ENCODE data around the gene IL9R. TPM values are rescaled to one million over a fixed set of nuclear protein-coding genes. Genes with fewer than 3 reads are reported as not detected.

IL9R gene
- total and polyA plus RNA-seq, 2 donors from 2014 or later = 0.88 TPM; not detected in 1

DNA sequence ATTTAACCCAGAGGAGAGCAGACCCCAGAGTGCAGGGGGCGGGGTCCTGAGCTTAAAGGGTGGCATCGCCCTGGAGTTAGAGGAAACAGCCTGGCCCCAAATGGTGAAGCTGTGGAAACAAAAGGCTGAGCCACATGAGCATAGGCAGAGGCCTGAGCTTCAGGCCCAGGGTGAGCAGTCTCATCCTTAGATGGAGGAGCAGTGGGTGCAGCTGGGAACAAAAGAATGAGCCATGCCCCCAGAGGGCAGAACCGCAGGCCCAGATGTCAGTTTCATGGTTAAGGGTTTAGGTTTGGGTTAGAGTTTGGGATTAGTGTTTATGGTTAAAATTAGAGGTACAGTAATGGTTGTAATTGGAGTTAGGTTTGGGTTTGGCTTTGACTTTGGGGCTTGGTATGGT, 44.4 kb upstream of the IL9R start:
- Histone ChIP-seq H3K9me3 (ENCODE audit: control insufficient read depth in 2 of 3, insufficient read depth in 1 of 3, low read length in 3 of 3) (peaks cover 0 to 2% (median 0%) of the 10 kb centered on the region in 3 donors), H3K27me3 (ENCODE audit: control insufficient read depth, insufficient read depth, low read length) (no peaks in the 10 kb centered on the region), H3K9ac (ENCODE audit: low read length in 3 of 3) (no peak overlapping the region), H3K4me1 (ENCODE audit: control insufficient read depth in 2 of 3, insufficient read depth in 2 of 3, low read depth in 1 of 3, low read length in 3 of 3) (no peaks in the 10 kb centered on the region), H3K4me3 (ENCODE audit: low read length in 3 of 3) (no peak overlapping the region), H3K36me3 (ENCODE audit: control insufficient read depth in 2 of 3, insufficient read depth in 3 of 3, low read length in 3 of 3) (no peaks in the 10 kb centered on the region), H3K27ac (ENCODE audit: low read depth in 2 of 2, low read length in 2 of 2) (no peak overlapping the region)
- no peak for DNase-seq
- intact Hi-C loops (cut with DNase I) = no loop called here
- FAIRE-seq = no peak
- TF ChIP-seq CTCF (IDR thresholded peaks at IDR 0.05; ENCODE audit: borderline replicate concordance, extremely low read depth, insufficient read depth) = no peak

DNA sequence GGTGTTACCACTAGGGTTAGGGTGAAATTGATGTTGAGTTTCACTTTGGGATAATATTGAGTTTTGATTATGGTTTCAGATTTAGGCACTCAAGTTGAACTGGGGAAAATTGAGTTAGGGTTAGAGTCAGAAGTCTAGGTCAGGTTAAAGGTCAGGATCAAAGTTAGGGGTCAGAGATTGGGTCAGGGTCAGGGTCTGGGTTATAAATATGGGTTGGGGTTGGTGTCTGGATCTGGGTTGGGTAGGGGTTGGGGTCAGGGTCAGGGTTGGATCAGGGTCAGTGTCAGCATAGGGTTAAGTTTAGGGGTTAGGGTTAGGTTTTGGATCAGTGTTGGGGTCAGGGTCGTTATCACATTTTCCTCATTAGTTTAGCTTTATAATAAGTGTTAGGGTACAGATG, 42.7 kb upstream of the IL9R start:
- FAIRE-seq (no peak), DNase-seq (no peak)
- intact Hi-C loops (cut with DNase I) = no loop called here
- Histone ChIP-seq H3K9me3 (ENCODE audit: control insufficient read depth in 2 of 3, insufficient read depth in 1 of 3, low read length in 3 of 3) (peaks cover 0 to 2% (median 0%) of the 10 kb centered on the region in 3 donors), H3K27me3 (ENCODE audit: control insufficient read depth, insufficient read depth, low read length) (no peaks in the 10 kb centered on the region), H3K4me3 (ENCODE audit: low read length in 3 of 3) (no peak overlapping the region), H3K27ac (ENCODE audit: low read depth in 2 of 2, low read length in 2 of 2) (no peak overlapping the region), H3K9ac (ENCODE audit: low read length in 3 of 3) (no peak overlapping the region), H3K4me1 (ENCODE audit: control insufficient read depth in 2 of 3, insufficient read depth in 2 of 3, low read depth in 1 of 3, low read length in 3 of 3) (no peaks in the 10 kb centered on the region), H3K36me3 (ENCODE audit: control insufficient read depth in 2 of 3, insufficient read depth in 3 of 3, low read length in 3 of 3) (no peaks in the 10 kb centered on the region)
- TF ChIP-seq CTCF (IDR thresholded peaks at IDR 0.05; ENCODE audit: borderline replicate concordance, extremely low read depth, insufficient read depth) = no peak

DNA sequence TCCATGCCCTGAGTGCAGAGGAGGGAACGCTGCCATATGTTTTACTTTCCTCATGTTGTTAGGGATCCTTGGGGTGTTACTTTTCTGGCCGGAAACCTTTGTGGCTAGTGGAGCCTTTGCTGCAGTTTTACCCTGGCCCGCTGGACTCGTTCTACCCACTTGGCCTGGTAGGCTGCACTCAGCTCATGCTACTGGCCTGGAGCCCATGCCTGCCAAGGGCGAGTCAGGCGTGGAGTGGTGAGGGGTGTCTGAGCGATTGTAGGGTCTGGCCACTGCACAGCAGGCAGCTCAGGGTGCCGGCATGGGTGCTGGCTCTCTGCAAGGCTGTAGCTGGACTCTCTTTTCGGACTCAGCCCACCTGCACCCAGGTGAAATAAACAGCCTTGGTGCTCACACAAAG, 41.4 kb upstream of the IL9R start:
- H3K9ac ChIP-seq (ENCODE audit: low read length in 3 of 3) = no peak overlapping the region
- H3K4me1 ChIP-seq (ENCODE audit: control insufficient read depth in 2 of 3, insufficient read depth in 2 of 3, low read depth in 1 of 3, low read length in 3 of 3) = no peaks in the 10 kb centered on the region
- no peak for DNase-seq
- no peak for TF ChIP-seq CTCF (IDR thresholded peaks at IDR 0.05; ENCODE audit: borderline replicate concordance, extremely low read depth, insufficient read depth)
- no peak overlapping the region for H3K4me3 ChIP-seq (ENCODE audit: low read length in 3 of 3)
- peaks cover 0 to 2% (median 0%) of the 10 kb centered on the region in 3 donors for H3K9me3 ChIP-seq (ENCODE audit: control insufficient read depth in 2 of 3, insufficient read depth in 1 of 3, low read length in 3 of 3)
- FAIRE-seq = no peak
- no peak overlapping the region for H3K27ac ChIP-seq (ENCODE audit: low read depth in 2 of 2, low read length in 2 of 2)
- intact Hi-C loops (cut with DNase I) = no loop called here
- H3K36me3 ChIP-seq (ENCODE audit: control insufficient read depth in 2 of 3, insufficient read depth in 3 of 3, low read length in 3 of 3) = no peaks in the 10 kb centered on the region
- H3K27me3 ChIP-seq (ENCODE audit: control insufficient read depth, insufficient read depth, low read length) = no peaks in the 10 kb centered on the region

DNA sequence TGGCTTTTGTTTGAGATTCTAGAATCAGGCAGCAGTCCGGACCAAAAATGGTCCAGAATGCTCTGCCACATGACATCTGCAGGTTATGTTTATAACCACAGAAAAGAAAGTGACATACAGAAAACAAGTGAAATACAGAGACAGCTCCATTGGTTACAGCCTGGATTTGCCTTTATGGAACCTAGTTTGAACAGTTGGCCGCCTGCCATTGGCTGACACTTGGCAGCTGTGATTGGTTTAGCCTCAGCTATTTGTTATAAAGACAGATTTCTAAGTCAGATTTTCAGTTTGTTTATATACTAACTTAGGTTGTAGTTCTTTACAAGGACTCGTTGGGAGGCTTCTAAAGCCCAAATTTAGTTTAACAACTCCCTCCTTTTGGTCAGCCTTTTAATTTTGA, 40.8 kb upstream of the IL9R start:
- H3K4me3 ChIP-seq (ENCODE audit: low read length in 3 of 3) = no peak overlapping the region
- no peak overlapping the region for H3K9ac ChIP-seq (ENCODE audit: low read length in 3 of 3)
- FAIRE-seq (no peak), DNase-seq (peak in 2 of 5 donors; percentile 4 to 44)
- no peak for TF ChIP-seq CTCF (IDR thresholded peaks at IDR 0.05; ENCODE audit: borderline replicate concordance, extremely low read depth, insufficient read depth)
- H3K27me3 ChIP-seq (ENCODE audit: control insufficient read depth, insufficient read depth, low read length) = no peaks in the 10 kb centered on the region
- H3K4me1 ChIP-seq (ENCODE audit: control insufficient read depth in 2 of 3, insufficient read depth in 2 of 3, low read depth in 1 of 3, low read length in 3 of 3) = no peaks in the 10 kb centered on the region
- intact Hi-C loops (cut with DNase I) = no loop called here
- H3K27ac ChIP-seq (ENCODE audit: low read depth in 2 of 2, low read length in 2 of 2) = no peak overlapping the region
- H3K36me3 ChIP-seq (ENCODE audit: control insufficient read depth in 2 of 3, insufficient read depth in 3 of 3, low read length in 3 of 3) = no peaks in the 10 kb centered on the region
- H3K9me3 ChIP-seq (ENCODE audit: control insufficient read depth in 2 of 3, insufficient read depth in 1 of 3, low read length in 3 of 3) = peaks cover 0 to 2% (median 0%) of the 10 kb centered on the region in 3 donors

Data from kidney (tissue), 14 donors.